K562 (cell line): ENCODE results near the gene DLX2. TPM values are rescaled to one million over a fixed set of nuclear protein-coding genes. Genes with fewer than 3 reads are reported as not detected.

Experiments used
- ATF7 ChIP-seq: fragments of 450-650 bp; IDR thresholded peaks from 2 replicates; pipeline ENCODE4 v1.7.1; 2014; ENCODE audit warnings: mild to moderate bottlenecking, moderate library complexity
- BRD4 ChIP-seq: fragments of 200-600 bp; sonication (generic); IDR thresholded peaks from 2 replicates; pipeline ENCODE4 v1.6.1; 2017; ENCODE audit warnings: inconsistent platforms
- CHD7 ChIP-seq: fragments of 200-600 bp; sonication (generic); IDR thresholded peaks from one replicate; pipeline ENCODE4 v1.6.1; 2012; ENCODE audit warnings: mild to moderate bottlenecking, low read depth, low read length, inconsistent platforms
- FOXM1 ChIP-seq, 2 experiments: fragments of 450-650 bp in 1 of 2; sonication (generic) in 1 of 2; formaldehyde crosslinking in 1 of 2; IDR thresholded peaks; 2 replicates each; pipeline versions ENCODE4 v1.6.1 to v1.9.0; 2017 to 2022; ENCODE audit warnings: low read depth in 2 of 2, mild to moderate bottlenecking in 2 of 2, missing genetic modification reagents in 1 of 2, moderate library complexity in 1 of 2
- HMGXB4 ChIP-seq: sonication (generic); formaldehyde crosslinking; IDR thresholded peaks from 2 replicates; pipeline ENCODE4 v1.8.1; 2023; ENCODE audit warnings: mild to moderate bottlenecking, missing genetic modification reagents
- IRF2 ChIP-seq: sonication (generic); formaldehyde crosslinking; IDR thresholded peaks from 2 replicates; pipeline ENCODE4 v1.8.1; 2022; ENCODE audit warnings: mild to moderate bottlenecking, missing genetic modification reagents
- PCBP2 ChIP-seq: fragments of 200-400 bp; formaldehyde crosslinking; IDR thresholded peaks from 2 replicates; pipeline ENCODE4 v1.6.1; 2018; ENCODE audit warnings: low read length, low read depth, mild to moderate bottlenecking, moderate library complexity; ENCODE audit not compliant: poor library complexity, severe bottlenecking
- PTTG1 ChIP-seq: fragments of 450-650 bp; IDR thresholded peaks from 2 replicates; pipeline ENCODE4 v1.6.1; 2016; ENCODE audit warnings: low read depth, mild to moderate bottlenecking, missing genetic modification characterization, missing compliant biosample characterization
- PYGO2 ChIP-seq: fragments of 450-650 bp; IDR thresholded peaks from 2 replicates; pipeline ENCODE4 v1.6.1; 2016; ENCODE audit warnings: mild to moderate bottlenecking, missing genetic modification characterization, moderate library complexity, missing compliant biosample characterization
- RBM34 ChIP-seq: fragments of 200-400 bp; formaldehyde crosslinking; IDR thresholded peaks from 2 replicates; pipeline ENCODE4 v1.6.1; 2018; ENCODE audit warnings: low read length, borderline replicate concordance; ENCODE audit not compliant: insufficient read depth
- SLC30A9 ChIP-seq: fragments of 250-450 bp; sonication (Bioruptor Pico); IDR thresholded peaks from 2 replicates; pipeline ENCODE4 v1.8.0; 2022; ENCODE audit warnings: mild to moderate bottlenecking, moderate library complexity
- STAT5B ChIP-seq: fragments of 250-450 bp; sonication (Bioruptor Pico); IDR thresholded peaks from 2 replicates; pipeline ENCODE4 v1.8.0; 2021; ENCODE audit warnings: mild to moderate bottlenecking, inconsistent platforms
- ZBTB17 ChIP-seq: fragments of 450-650 bp; formaldehyde crosslinking; IDR thresholded peaks from 2 replicates; pipeline ENCODE4 v1.4.0; 2020; ENCODE audit warnings: mild to moderate bottlenecking
- ZNF764 ChIP-seq: fragments of 250-450 bp; sonication (Bioruptor Pico); IDR thresholded peaks from 2 replicates; pipeline ENCODE4 v1.4.0; 2020; ENCODE audit warnings: low read depth, mild to moderate bottlenecking, moderate library complexity
- polyA plus RNA-seq, 8 experiments: library from polyadenylated mRNA; depleted of rRNA in 4 of 8; stranded (reverse) in 5 of 8; unstranded in 3 of 8; fragments of >200 nt; fragmentation: Nextera tagmentation in 2 of 8; fragmentation: Illumina TruSeq in 1 of 8; extraction: Ambion mirVana in 2 of 8; extraction: Trizol in 1 of 8; gene quantifications; 2 replicates each; pipeline versions ENCODE4 v1.2.1 to v1.2.3, GENCODE V29; 2011 to 2014; ENCODE audit warnings: inconsistent platforms in 1 of 8, missing spikeins in 1 of 8
- total RNA-seq, 7 experiments: library from RNA; depleted of rRNA in 6 of 7; stranded (reverse); fragments of >200 nt in 6 of 7; fragmentation: Illumina TruSeq in 2 of 7; extraction: Trizol in 2 of 7; gene quantifications; 2 replicates each; pipeline versions ENCODE4 v1.2.1 to v1.2.3, GENCODE V29; 2011 to 2021; ENCODE audit warnings: low replicate concordance in 1 of 7

Gene DLX2
- total and polyA plus RNA-seq, 9 of the 15 experiments (the other 6 are each of a cell fraction or from before 2014, with no cell fraction given): 0.14 to 4.3 (median 0.86) TPM

GRCh38 chr2:172098650-172099471 lies 3.8 kb downstream of the DLX2 start (continued):
- no peak for TF ChIP-seq STAT5B (CRISPR knock-in tag)
- TF ChIP-seq SLC30A9 (CRISPR knock-in tag): no peak
- TF ChIP-seq BRD4: no peak
- TF ChIP-seq PYGO2: no peak
- 0 out of 2 replicates have a peak, but pooled peaks have one; percentile 33 for TF ChIP-seq HMGXB4 (CRISPR knock-in tag)
- TF ChIP-seq PCBP2: no peak
- TF ChIP-seq FOXM1 (IDR thresholded peaks at IDR 0.05; ENCODE audit: low read depth): no peak
- peak; percentile 91 for TF ChIP-seq FOXM1 (CRISPR knock-in tag; IDR thresholded peaks at IDR 0.05; ENCODE audit: low read depth)
- TF ChIP-seq CHD7: no peak
- TF ChIP-seq IRF2: no peak
- peak; percentile 89 for TF ChIP-seq ATF7
- peak; percentile 57; the same call in 1 of the 2 replicates for TF ChIP-seq ZBTB17 (CRISPR knock-in tag)
- no peak for TF ChIP-seq ZNF764
- no peak for TF ChIP-seq PTTG1 (tag)
- no peak for TF ChIP-seq RBM34
